Renal cortex interstitium (tissue), 11 donors: ENCODE measurements around the gene AHRR. TPM values are rescaled to one million over a fixed set of nuclear protein-coding genes. Genes with fewer than 3 reads are reported as not detected.
"Not testable (repeated sequence)": the region's sequence is repeated elsewhere in the genome, so short reads cannot be mapped to it uniquely, and the experiment has no call there.

Experiments
- DNase-seq, 11 donors: peaks; one replicate each; pipeline ENCODE4 v3.0.0-alpha.2; 2013; ENCODE audit warnings: low read depth in 9 of 11, low spot score in 4 of 11; ENCODE audit errors: extremely low read depth in 1 of 11
- polyA plus RNA-seq, 3 donors: library from polyadenylated mRNA; unstranded; fragments of 120-200 nt; gene quantifications; one replicate each; pipeline ENCODE4 v1.2.1, GENCODE V29; 2013; ENCODE audit not compliant: insufficient read length in 3 of 3

The AHRR gene
- polyA plus RNA-seq, 3 donors, result 2.4 to 3.2 (median 3.1) TPM

- peak; percentile 50 to 86 (median 75) for DNase-seq
These were observed 78.1 kb downstream of the AHRR start for GRCh38 chr5:399296-400281.

- no peak for DNase-seq
These were observed 79.0 kb downstream of the AHRR start for GRCh38 chr5:400282-401145.

- DNase-seq, result no peak
These were observed 79.9 kb downstream of the AHRR start for GRCh38 chr5:401146-402034.

- not testable (repeated sequence) for DNase-seq
These were observed 80.7 kb downstream of the AHRR start for GRCh38 chr5:402219-402614.

- DNase-seq, result no peak
These were observed 81.3 kb downstream of the AHRR start for GRCh38 chr5:402615-403359.

GRCh38 chr5:403995-404394, 82.5 kb downstream of the AHRR start:
- DNase-seq, result no peak

GRCh38 chr5:404666-405241, 83.2 kb downstream of the AHRR start:
- no peak for DNase-seq

- no peak for DNase-seq
These were observed 83.9 kb downstream of the AHRR start for GRCh38 chr5:405421-405820.

- DNase-seq, result no peak
These were observed 84.5 kb downstream of the AHRR start for GRCh38 chr5:406041-406440.

GRCh38 chr5:407051-407450, 85.5 kb downstream of the AHRR start:
- DNase-seq, result no peak

- no peak for DNase-seq
These were observed 86.3 kb downstream of the AHRR start for GRCh38 chr5:407801-408268.

- DNase-seq, result no peak
These were observed 89.5 kb downstream of the AHRR start for GRCh38 chr5:410911-411517.

GRCh38 chr5:411728-412127, 90.2 kb downstream of the AHRR start:
- DNase-seq, result no peak

GRCh38 chr5:414991-415927, 93.7 kb downstream of the AHRR start:
- peak in 4 of 11 donors; percentile 56 to 82 (median 66) for DNase-seq

- no peak for DNase-seq
These were observed 94.6 kb downstream of the AHRR start for GRCh38 chr5:415928-416635.

- DNase-seq, result no peak
These were observed 95.1 kb downstream of the AHRR start for GRCh38 chr5:416636-416960.
